Thoracic aorta (tissue), 2 donors: ENCODE measurements around the gene CLTB. TPM values are rescaled to one million over a fixed set of nuclear protein-coding genes. Genes with fewer than 3 reads are reported as not detected.

Experiments
- ATAC-seq: fragments of 150-250 bp; one replicate; pipeline ENCODE4 v1.8.0; 2017; ENCODE audit warnings: low read depth; ENCODE audit not compliant: insufficient number of reproducible peaks, low FRiP score
- DNase-seq: peaks from one replicate; pipeline ENCODE4 v3.0.0-alpha.2; 2020; ENCODE audit warnings: low spot score
- H3K27ac ChIP-seq, 2 donors: fragments of 200-600 bp; sonication (generic); 1 replicate in 1 of 2; 2 replicates in 1 of 2; pipeline ENCODE4 v1.5.1; 2016; ENCODE audit warnings: mild to moderate bottlenecking in 2 of 2, moderate library complexity in 2 of 2
- H3K27me3 ChIP-seq: fragments of 200-600 bp; sonication (generic); replicated peaks from 2 replicates; pipeline ENCODE4 v1.6.0; 2016; ENCODE audit warnings: mild to moderate bottlenecking; ENCODE audit not compliant: insufficient read depth
- H3K36me3 ChIP-seq: fragments of 200-600 bp; sonication (generic); one replicate; pipeline ENCODE4 v1.5.1; 2016
- H3K4me1 ChIP-seq, 2 donors: fragments of 200-600 bp; sonication (generic); 1 replicate in 1 of 2; 2 replicates in 1 of 2; pipeline versions ENCODE4 v1.5.1 to v1.6.0; 2016; ENCODE audit warnings: low read depth in 2 of 2, mild to moderate bottlenecking in 1 of 2; ENCODE audit not compliant: control insufficient read depth in 1 of 2
- H3K4me3 ChIP-seq: fragments of 200-600 bp; sonication (generic); 2 replicates; pipeline ENCODE4 v1.5.1; 2016; ENCODE audit warnings: mild to moderate bottlenecking
- H3K9me3 ChIP-seq: fragments of 200-600 bp; sonication (generic); 2 replicates; pipeline ENCODE4 v1.5.1; 2016
- CTCF ChIP-seq: fragments of 200-600 bp; sonication (generic); IDR thresholded peaks from one replicate; pipeline ENCODE4 v1.5.1; 2019; ENCODE audit warnings: antibody characterized with exemption
- total RNA-seq, 2 donors: library from RNA; depleted of rRNA; stranded (reverse); fragments of >200 nt; gene quantifications; one replicate each; pipeline versions ENCODE4 v1.1.0 to v1.2.3, GENCODE V29; 2016

The CLTB gene
- total RNA-seq, 2 donors from 2014 or later = 155 to 192 TPM

GRCh38 chr5:176373100-176373818 is 43.1 kb downstream of the CLTB start:
- H3K27me3 ChIP-seq = no peaks in the 10 kb centered on the region
- TF ChIP-seq CTCF = no peak
- H3K36me3 ChIP-seq = peaks cover 11% of the 10 kb centered on the region
- peak overlapping the region in 1 of 2 donors; percentile 24 for H3K27ac ChIP-seq
- H3K9me3 ChIP-seq = no peaks in the 10 kb centered on the region
- H3K4me3 ChIP-seq = no peak overlapping the region
- DNase-seq (no peak), ATAC-seq (no peak)
- peaks cover 3 to 17% of the 10 kb centered on the region in 2 donors for H3K4me1 ChIP-seq

- H3K4me3 ChIP-seq = no peak overlapping the region
- peak overlapping the region; percentile 5 to 24 for H3K27ac ChIP-seq
Measured at GRCh38 chr5:176371621-176372539, 44.5 kb downstream of the CLTB start.

GRCh38 chr5:176369934-176370711 is 46.2 kb downstream of the CLTB start:
- Histone ChIP-seq H3K27me3 (no peaks in the 10 kb centered on the region), H3K4me3 (no peak overlapping the region), H3K27ac (no peak overlapping the region), H3K9me3 (no peaks in the 10 kb centered on the region), H3K36me3 (peaks cover 11% of the 10 kb centered on the region), H3K4me1 (peaks cover 3 to 23% of the 10 kb centered on the region in 2 donors)
- no peak for DNase-seq
- no peak for TF ChIP-seq CTCF
- no peak for ATAC-seq

More at GRCh38 chr5:176371621-176372539, 44.5 kb downstream of the CLTB start:
- peaks cover 3 to 17% of the 10 kb centered on the region in 2 donors for H3K4me1 ChIP-seq
- no peaks in the 10 kb centered on the region for H3K27me3 ChIP-seq
- no peak for TF ChIP-seq CTCF
- H3K36me3 ChIP-seq = peaks cover 11% of the 10 kb centered on the region
- H3K9me3 ChIP-seq = no peaks in the 10 kb centered on the region
- ATAC-seq = no peak
- DNase-seq = no peak

GRCh38 chr5:176368726-176369125 is 47.6 kb downstream of the CLTB start:
- Histone ChIP-seq H3K36me3 (peaks cover 11% of the 10 kb centered on the region), H3K27ac (no peak overlapping the region), H3K9me3 (no peaks in the 10 kb centered on the region), H3K4me1 (peaks cover 6 to 28% of the 10 kb centered on the region in 2 donors), H3K4me3 (no peak overlapping the region), H3K27me3 (no peaks in the 10 kb centered on the region)
- no peak for TF ChIP-seq CTCF
- ATAC-seq (no peak), DNase-seq (no peak)
